Muscle of leg (tissue), 11 donors: ENCODE measurements around the gene N4BP2. TPM values are rescaled to one million over a fixed set of nuclear protein-coding genes. Genes with fewer than 3 reads are reported as not detected.

ENCODE experiments used
- DNase-seq: peaks from one replicate; pipeline ENCODE4 v3.0.0; 2013
- H3K27ac ChIP-seq: one replicate; pipeline ENCODE4 v1.5.1; 2013; ENCODE audit warnings: mild to moderate bottlenecking, low read length, control low read depth
- H3K27me3 ChIP-seq: one replicate; pipeline ENCODE4 v1.6.1; 2013; ENCODE audit warnings: low read length; ENCODE audit not compliant: control insufficient read depth, insufficient read depth
- H3K36me3 ChIP-seq: one replicate; pipeline ENCODE4 v1.6.1; 2013; ENCODE audit warnings: low read length; ENCODE audit not compliant: control insufficient read depth, insufficient read depth
- H3K4me1 ChIP-seq: one replicate; pipeline ENCODE4 v1.6.1; 2013; ENCODE audit warnings: low read length; ENCODE audit not compliant: control insufficient read depth, insufficient read depth
- H3K4me3 ChIP-seq: one replicate; pipeline ENCODE4 v1.5.1; 2013; ENCODE audit warnings: low read length, control low read depth
- H3K9me3 ChIP-seq: replicated peaks from 2 replicates; pipeline ENCODE4 v1.6.1; 2013; ENCODE audit warnings: low read depth, low read length; ENCODE audit not compliant: control insufficient read depth
- WGBS: methylation state at CpG from one replicate; pipeline ENCODE4 v1.1.5; 2013; ENCODE audit warnings: missing lambda C conversion rate; ENCODE audit not compliant: insufficient coverage; 5-methylcytosine and 5-hydroxymethylcytosine counted together
- polyA plus RNA-seq, 8 donors: library from polyadenylated mRNA; unstranded; fragments of 120-200 nt; gene quantifications; one replicate each; pipeline versions ENCODE4 v1.2.1 to v1.2.3, GENCODE V29; 2013; ENCODE audit warnings: inconsistent platforms in 1 of 8, low replicate concordance in 1 of 8; ENCODE audit not compliant: insufficient read length in 8 of 8, insufficient read depth in 1 of 8
- total RNA-seq: library from RNA; stranded (reverse); fragments of 120-200 nt; gene quantifications from one replicate; pipeline ENCODE4 v1.2.4, GENCODE V29; 2013

N4BP2 gene
- total and polyA plus RNA-seq, 9 donors = 6.0 to 18.9 (median 12.4) TPM

GRCh38 chr4:40202474-40202873, 145.8 kb downstream of the N4BP2 start:
- H3K27me3 ChIP-seq = peaks cover 2% of the 10 kb centered on the region
- no peak for DNase-seq
- no peak overlapping the region for H3K4me3 ChIP-seq
- H3K36me3 ChIP-seq = no peaks in the 10 kb centered on the region
- H3K27ac ChIP-seq = no peak overlapping the region
- 73% methylated on average over 1 of the region's 3 CpGs for WGBS
- H3K4me1 ChIP-seq = no peaks in the 10 kb centered on the region
- no peaks in the 10 kb centered on the region for H3K9me3 ChIP-seq

- Histone ChIP-seq H3K9me3 (no peaks in the 10 kb centered on the region), H3K4me1 (no peaks in the 10 kb centered on the region), H3K36me3 (no peaks in the 10 kb centered on the region), H3K4me3 (no peak overlapping the region), H3K27me3 (no peaks in the 10 kb centered on the region), H3K27ac (no peak overlapping the region)
- WGBS = 88% methylated on average over 7 of the region's 9 CpGs
- no peak for DNase-seq
These were observed 148.0 kb downstream of the N4BP2 start for GRCh38 chr4:40204507-40205258.

- no peak overlapping the region for H3K4me3 ChIP-seq
- no peaks in the 10 kb centered on the region for H3K9me3 ChIP-seq
- H3K36me3 ChIP-seq = no peaks in the 10 kb centered on the region
- H3K27ac ChIP-seq = no peak overlapping the region
- no peaks in the 10 kb centered on the region for H3K27me3 ChIP-seq
- H3K4me1 ChIP-seq = no peaks in the 10 kb centered on the region
- 60% methylated on average over 3 of the region's 6 CpGs for WGBS
- peak; percentile 27 for DNase-seq
These were observed 148.9 kb downstream of the N4BP2 start for GRCh38 chr4:40205259-40206198.

DNA sequence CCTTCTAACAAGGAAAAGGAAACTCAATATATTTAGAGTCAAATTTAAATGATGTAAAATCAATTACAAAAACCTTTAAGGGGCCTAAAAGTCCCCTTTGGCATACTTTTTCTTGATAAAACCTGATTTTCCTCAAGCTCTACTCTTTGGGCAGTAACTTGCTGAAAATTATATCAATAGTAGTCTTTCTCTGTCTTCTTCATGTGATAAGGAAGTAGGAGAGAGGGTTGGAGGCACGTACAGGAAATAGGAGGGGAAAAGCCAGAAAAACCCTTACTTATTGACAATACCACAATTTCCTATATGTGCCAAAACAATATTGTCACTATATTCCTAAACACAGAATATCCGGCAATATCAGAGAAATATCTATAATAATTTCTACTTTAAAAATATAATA, 149.8 kb downstream of the N4BP2 start:
- WGBS = no CpG with 5 or more reads among the region's 2 CpGs
- H3K4me1 ChIP-seq = no peaks in the 10 kb centered on the region
- H3K27ac ChIP-seq = no peak overlapping the region
- H3K27me3 ChIP-seq = no peaks in the 10 kb centered on the region
- no peak for DNase-seq
- no peak overlapping the region for H3K4me3 ChIP-seq
- H3K9me3 ChIP-seq = no peaks in the 10 kb centered on the region
- no peaks in the 10 kb centered on the region for H3K36me3 ChIP-seq

Other genes starting within 250 kb of the N4BP2 start
- gene PDS5A, start 78.9 kb upstream of the N4BP2 start, total RNA-seq = 32.8 TPM
- 10 to 100 TPM; 26.9 to 42.1 (median 33.9) TPM for gene PDS5A, start 78.9 kb upstream of the N4BP2 start, polyA plus RNA-seq
- gene RHOH, start 140.2 kb downstream of the N4BP2 start, total RNA-seq = 0.18 TPM
- gene RHOH, start 140.2 kb downstream of the N4BP2 start, polyA plus RNA-seq = under 1 TPM; 0.10 to 0.87 (median 0.32) TPM